Head of caudate nucleus (tissue), 42 donors: ENCODE measurements around the gene GRIP1.

ENCODE experiments used
- DNase-seq, 42 donors: peaks; one replicate each; pipeline versions ENCODE4 v3.0.0 to v3.0.0-alpha.2; 2020 to 2021; ENCODE audit warnings: mixed read lengths in 7 of 42
- intact Hi-C: fragments of 100-400 bp; cut with DNase I; formaldehyde crosslinking; loops from one replicate; pipeline ENCODE4 v1.15.0; 2022

Gene GRIP1

GRCh38 chr12:66694666-66695613 lies 16.1 kb upstream of the GRIP1 start:
- no peak for DNase-seq
- intact Hi-C loops, result loop anchor here (10.0 kb wide), 1 partner anchor 340 kb away; no protein-coding TSS in a partner anchor

GRCh38 chr12:66693901-66694513 lies 15.1 kb upstream of the GRIP1 start:
- peak in 24 of 42 donors; percentile 4 to 77 (median 37) for DNase-seq
- intact Hi-C loops, result loop anchor here (10.0 kb wide), 1 partner anchor 339 kb away; no protein-coding TSS in a partner anchor

- DNase-seq, result no peak
- intact Hi-C loops, result loop anchor here (10.0 kb wide), 1 partner anchor 338 kb away; no protein-coding TSS in a partner anchor
Measured at GRCh38 chr12:66692986-66693385, 14.1 kb upstream of the GRIP1 start.

- intact Hi-C loops, result loop anchor here (10.0 kb wide), 1 partner anchor 337 kb away; no protein-coding TSS in a partner anchor
- DNase-seq, result no peak
Measured at GRCh38 chr12:66692170-66692569, 13.3 kb upstream of the GRIP1 start.

- DNase-seq, result peak in 32 of 42 donors; percentile 13 to 60 (median 35)
- intact Hi-C loops, result no loop called here
Measured at GRCh38 chr12:66688846-66689439, 10.1 kb upstream of the GRIP1 start.

- intact Hi-C loops, result no loop called here
- DNase-seq, result no peak
Measured at GRCh38 chr12:66684222-66684621, 5.3 kb upstream of the GRIP1 start.

GRCh38 chr12:66683822-66684221 lies 4.9 kb upstream of the GRIP1 start:
- intact Hi-C loops, result no loop called here

GRCh38 chr12:66683073-66683472 lies 4.2 kb upstream of the GRIP1 start:
- DNase-seq, result no peak
- intact Hi-C loops, result no loop called here

More at GRCh38 chr12:66683822-66684221, 4.9 kb upstream of the GRIP1 start:
- no peak for DNase-seq

- peak in 2 of 42 donors; percentile 14 to 21 for DNase-seq
- intact Hi-C loops, result loop anchor here (10.0 kb wide), 1 partner anchor 185 kb away; no protein-coding TSS in a partner anchor
Measured at GRCh38 chr12:66679461-66680084, 697 bp upstream of the GRIP1 start.

GRCh38 chr12:66676241-66676640 lies 2.6 kb downstream of the GRIP1 start:
- intact Hi-C loops, result loop anchor here (10.0 kb wide), 1 partner anchor 189 kb away; no protein-coding TSS in a partner anchor
- no peak for DNase-seq

- no peak for DNase-seq
- intact Hi-C loops, result loop anchor here (10.0 kb wide), 1 partner anchor 190 kb away; no protein-coding TSS in a partner anchor
Measured at GRCh38 chr12:66674495-66675122, 4.3 kb downstream of the GRIP1 start.

GRCh38 chr12:66669541-66669940 lies 9.3 kb downstream of the GRIP1 start:
- no peak for DNase-seq
- intact Hi-C loops, result no loop called here

GRCh38 chr12:66668311-66668710 lies 10.6 kb downstream of the GRIP1 start:
- intact Hi-C loops, result no loop called here

GRCh38 chr12:66667906-66668305 lies 11.0 kb downstream of the GRIP1 start:
- no peak for DNase-seq
- intact Hi-C loops, result no loop called here

More at GRCh38 chr12:66668311-66668710, 10.6 kb downstream of the GRIP1 start:
- no peak for DNase-seq

- DNase-seq, result no peak
- intact Hi-C loops, result no loop called here
Measured at GRCh38 chr12:66666481-66666880, 12.4 kb downstream of the GRIP1 start.

- no peak for DNase-seq
Measured at GRCh38 chr12:66665435-66665985, 13.4 kb downstream of the GRIP1 start.

GRCh38 chr12:66664076-66664475 lies 14.8 kb downstream of the GRIP1 start:
- DNase-seq, result no peak

More at GRCh38 chr12:66665435-66665985, 13.4 kb downstream of the GRIP1 start:
- intact Hi-C loops, result no loop called here

GRCh38 chr12:66663611-66664010 lies 15.3 kb downstream of the GRIP1 start:
- intact Hi-C loops, result no loop called here

More at GRCh38 chr12:66664076-66664475, 14.8 kb downstream of the GRIP1 start:
- intact Hi-C loops, result no loop called here

More at GRCh38 chr12:66663611-66664010, 15.3 kb downstream of the GRIP1 start:
- no peak for DNase-seq
